ENCODE measurements around the gene BTG2.

The BTG2 gene

DNA sequence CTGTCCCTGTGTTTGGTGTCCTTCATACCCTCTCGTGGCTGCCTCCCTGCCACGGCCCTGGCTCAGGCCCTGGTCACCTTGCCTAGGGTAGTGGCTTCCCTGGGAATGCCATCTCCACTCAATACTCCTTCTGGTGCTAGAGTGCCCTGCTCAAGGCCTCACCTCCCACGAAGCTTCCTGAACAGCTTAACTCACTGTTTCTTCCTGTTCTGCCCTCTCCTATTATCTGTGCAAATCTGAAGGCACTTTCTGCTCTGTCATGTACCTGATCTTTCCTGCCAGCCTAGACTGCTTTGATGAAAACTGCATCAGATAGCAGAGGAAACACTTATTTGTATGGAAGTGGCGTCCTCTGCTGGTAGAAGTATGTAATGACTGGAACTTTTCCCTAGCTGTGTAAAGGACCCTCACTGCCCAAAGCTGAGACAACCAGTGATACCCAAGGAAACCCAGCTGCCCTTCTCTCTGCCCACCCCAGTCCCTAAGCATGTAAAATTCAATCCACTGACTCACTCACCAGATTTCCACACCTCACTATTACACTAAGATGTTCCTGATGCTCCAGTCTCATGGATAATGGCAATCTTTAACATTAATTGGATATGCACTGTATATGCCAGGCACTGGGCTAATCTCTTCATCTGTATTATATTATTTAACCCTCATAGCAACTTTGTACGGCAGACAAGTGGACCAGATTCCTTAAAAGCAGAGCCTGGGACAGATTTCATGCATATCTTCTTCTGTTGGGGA lies 36.2 kb upstream of the BTG2 start:
- Histone ChIP-seq H3K4me1 (ENCODE audit: control insufficient read depth in 2 of 2, insufficient read depth in 1 of 2, low read depth in 1 of 2, low read length in 2 of 2) (peaks cover 10 to 14% of the 10 kb centered on the region in 2 donors), H3K27me3 (ENCODE audit: control insufficient read depth in 3 of 3, insufficient read depth in 3 of 3, low read depth in 1 of 3, low read length in 3 of 3) (peaks cover 0 to 6% (median 0%) of the 10 kb centered on the region in 3 experiments), H3K18ac (ENCODE audit: low read length) (no peak overlapping the region), H3K9ac (ENCODE audit: low read depth, low read length, poor library complexity) (no peak overlapping the region), H4K91ac (ENCODE audit: low read depth, low read length, poor library complexity) (no peak overlapping the region), H3K23ac (ENCODE audit: low read depth, low read length, poor library complexity) (no peak overlapping the region), H3K27ac (replicated peaks; ENCODE audit: low read length) (no peak overlapping the region), H2AK5ac (ENCODE audit: low read depth, low read length) (no peak overlapping the region), H3K9me3 (replicated peaks in 1 of 2; ENCODE audit: control insufficient read depth in 2 of 2, insufficient read depth in 1 of 2, low read depth in 1 of 2, low read length in 2 of 2) (no peaks in the 10 kb centered on the region), H3K36me3 (replicated peaks in 1 of 2; ENCODE audit: control insufficient read depth in 2 of 2, insufficient read depth in 2 of 2, low read length in 2 of 2) (no peaks in the 10 kb centered on the region), H2BK15ac (ENCODE audit: low read length) (peak overlapping the region; percentile 5), H3K4ac (ENCODE audit: low read length) (no peak overlapping the region), H2BK5ac (ENCODE audit: low read length) (no peak overlapping the region), H3K4me2 (ENCODE audit: insufficient read depth, low read length, poor library complexity, severe bottlenecking) (no peak overlapping the region), H2BK12ac (ENCODE audit: low read length) (no peak overlapping the region), H2BK120ac (ENCODE audit: low read depth, low read length) (no peak overlapping the region), H4K8ac (ENCODE audit: low read depth, low read length) (no peak overlapping the region), H2AFZ (ENCODE audit: low read length) (peak overlapping the region; percentile 11), H3K4me3 (ENCODE audit: low read length in 2 of 2) (peak overlapping the region in 1 of 2 donors; percentile 49), H3K14ac (ENCODE audit: low read length) (no peak overlapping the region), H3K79me1 (ENCODE audit: low read depth, low read length) (no peaks in the 10 kb centered on the region)
- WGBS, 2 donors (ENCODE audit: extremely low coverage in 2 of 2, insufficient read length in 2 of 2, insufficient replicate concordance in 1 of 2), result no CpG with 5 or more reads among the region's 5 CpGs
- DNase-seq (ENCODE audit: low spot score), result peak; percentile 83

DNA sequence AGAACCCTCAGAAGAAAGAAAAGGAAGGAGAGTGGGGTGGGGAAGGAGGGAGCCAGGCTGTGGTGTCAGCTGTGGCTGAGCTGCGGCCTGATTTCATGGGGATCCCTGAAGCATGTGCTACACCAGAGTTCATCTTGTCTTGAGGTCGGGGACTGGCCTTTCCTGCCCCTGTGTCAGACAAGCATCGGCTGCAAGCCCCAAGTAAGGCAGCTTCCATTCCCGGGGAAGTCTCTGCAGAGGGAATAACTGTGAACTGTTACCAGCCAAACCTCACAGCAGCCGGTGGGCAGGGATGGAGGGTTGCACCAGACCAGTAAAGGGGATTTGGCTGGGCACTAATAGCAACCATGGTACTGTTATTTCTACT lies 35.7 kb upstream of the BTG2 start:
- Histone ChIP-seq H3K14ac (ENCODE audit: low read length) (no peak overlapping the region), H3K9ac (ENCODE audit: low read depth, low read length, poor library complexity) (no peak overlapping the region), H3K4me1 (ENCODE audit: control insufficient read depth in 2 of 2, insufficient read depth in 1 of 2, low read depth in 1 of 2, low read length in 2 of 2) (peaks cover 13 to 16% of the 10 kb centered on the region in 2 donors), H3K36me3 (replicated peaks in 1 of 2; ENCODE audit: control insufficient read depth in 2 of 2, insufficient read depth in 2 of 2, low read length in 2 of 2) (no peaks in the 10 kb centered on the region), H3K4ac (ENCODE audit: low read length) (no peak overlapping the region), H3K4me2 (ENCODE audit: insufficient read depth, low read length, poor library complexity, severe bottlenecking) (no peak overlapping the region), H2BK120ac (ENCODE audit: low read depth, low read length) (no peak overlapping the region), H4K91ac (ENCODE audit: low read depth, low read length, poor library complexity) (no peak overlapping the region), H3K27ac (replicated peaks; ENCODE audit: low read length) (no peak overlapping the region), H3K23ac (ENCODE audit: low read depth, low read length, poor library complexity) (no peak overlapping the region), H2AK5ac (ENCODE audit: low read depth, low read length) (no peak overlapping the region), H3K79me1 (ENCODE audit: low read depth, low read length) (no peaks in the 10 kb centered on the region), H2BK15ac (ENCODE audit: low read length) (peak overlapping the region; percentile 5), H4K8ac (ENCODE audit: low read depth, low read length) (no peak overlapping the region), H3K27me3 (ENCODE audit: control insufficient read depth in 3 of 3, insufficient read depth in 3 of 3, low read depth in 1 of 3, low read length in 3 of 3) (peaks cover 0 to 6% (median 0%) of the 10 kb centered on the region in 3 experiments), H3K18ac (ENCODE audit: low read length) (no peak overlapping the region), H3K4me3 (ENCODE audit: low read length in 2 of 2) (no peak overlapping the region), H2AFZ (ENCODE audit: low read length) (no peak overlapping the region), H2BK12ac (ENCODE audit: low read length) (no peak overlapping the region), H2BK5ac (ENCODE audit: low read length) (peak overlapping the region; percentile 16), H3K9me3 (replicated peaks in 1 of 2; ENCODE audit: control insufficient read depth in 2 of 2, insufficient read depth in 1 of 2, low read depth in 1 of 2, low read length in 2 of 2) (no peaks in the 10 kb centered on the region)
- DNase-seq (ENCODE audit: low spot score), result no peak
- WGBS, 2 donors (ENCODE audit: extremely low coverage in 2 of 2, insufficient read length in 2 of 2, insufficient replicate concordance in 1 of 2), result no CpG with 5 or more reads among the region's 5 CpGs

DNA sequence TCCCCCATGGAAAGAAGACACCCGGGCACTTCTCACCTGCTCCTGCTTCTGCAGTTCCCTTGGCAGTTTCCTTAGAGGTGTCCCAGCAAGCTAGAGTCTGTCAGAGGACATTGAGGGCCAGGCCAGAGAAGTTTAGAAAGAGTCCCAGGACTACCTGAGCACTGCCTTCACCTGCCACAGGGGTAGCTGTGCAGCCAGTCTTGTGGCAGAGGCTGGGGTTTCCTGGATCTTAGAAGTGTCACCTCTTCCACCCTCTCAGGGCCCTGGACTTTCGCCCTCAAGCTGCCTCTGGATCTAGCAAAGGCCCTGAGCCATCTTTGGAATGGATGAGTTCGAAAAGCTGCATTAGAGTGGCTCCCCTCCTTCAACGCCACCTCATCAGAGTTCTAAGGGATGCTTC lies 34.9 kb upstream of the BTG2 start:
- H3K27me3 ChIP-seq (ENCODE audit: control insufficient read depth in 3 of 3, insufficient read depth in 3 of 3, low read depth in 1 of 3, low read length in 3 of 3), result peaks cover 0 to 10% (median 0%) of the 10 kb centered on the region in 3 experiments
- DNase-seq (ENCODE audit: low spot score), result no peak

DNA sequence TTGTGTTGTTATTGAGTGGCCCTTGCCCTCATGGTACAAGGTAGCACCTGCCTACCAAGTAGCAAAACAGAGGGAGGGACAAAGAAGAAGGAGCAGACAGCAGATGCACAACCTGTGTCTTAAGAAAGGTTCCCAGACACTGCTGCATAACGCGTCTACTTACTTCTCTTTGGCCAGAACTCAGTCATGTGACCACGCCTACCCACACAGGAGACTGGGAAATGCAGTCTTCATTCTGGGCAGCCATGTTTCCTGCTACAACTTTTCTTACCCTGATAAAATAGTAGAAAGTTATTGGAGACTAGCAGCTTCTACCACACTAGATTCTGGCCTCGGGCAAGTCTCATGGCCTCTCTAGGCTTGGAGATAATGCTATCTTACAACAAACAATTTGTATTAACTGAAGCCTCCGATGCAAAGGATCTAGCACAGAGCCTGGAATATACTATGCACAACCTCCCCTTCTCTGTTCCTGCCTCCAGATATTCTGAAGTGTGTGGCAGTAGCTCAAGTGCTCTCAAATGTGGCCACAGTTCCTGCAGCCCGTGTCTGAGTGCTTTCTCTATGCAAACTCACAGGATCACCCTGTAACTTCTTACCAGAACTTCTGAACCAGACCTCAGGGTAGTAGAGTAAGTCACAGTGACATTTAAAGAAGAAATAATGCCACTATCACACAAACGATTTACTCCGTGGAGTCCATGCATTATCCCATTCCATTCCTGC lies 34.1 kb upstream of the BTG2 start:
- Histone ChIP-seq H3K14ac (ENCODE audit: low read length) (no peak overlapping the region), H3K27me3 (ENCODE audit: control insufficient read depth in 3 of 3, insufficient read depth in 3 of 3, low read depth in 1 of 3, low read length in 3 of 3) (peaks cover 0 to 14% (median 0%) of the 10 kb centered on the region in 3 experiments), H3K4me2 (ENCODE audit: insufficient read depth, low read length, poor library complexity, severe bottlenecking) (no peak overlapping the region), H3K9ac (ENCODE audit: low read depth, low read length, poor library complexity) (no peak overlapping the region), H3K23ac (ENCODE audit: low read depth, low read length, poor library complexity) (no peak overlapping the region), H3K4me3 (ENCODE audit: low read length in 2 of 2) (no peak overlapping the region), H3K36me3 (replicated peaks in 1 of 2; ENCODE audit: control insufficient read depth in 2 of 2, insufficient read depth in 2 of 2, low read length in 2 of 2) (no peaks in the 10 kb centered on the region), H3K79me1 (ENCODE audit: low read depth, low read length) (no peaks in the 10 kb centered on the region), H3K18ac (ENCODE audit: low read length) (no peak overlapping the region), H2BK5ac (ENCODE audit: low read length) (no peak overlapping the region), H3K4me1 (ENCODE audit: control insufficient read depth in 2 of 2, insufficient read depth in 1 of 2, low read depth in 1 of 2, low read length in 2 of 2) (peaks cover 13 to 20% of the 10 kb centered on the region in 2 donors), H2BK15ac (ENCODE audit: low read length) (no peak overlapping the region), H2BK12ac (ENCODE audit: low read length) (no peak overlapping the region), H4K91ac (ENCODE audit: low read depth, low read length, poor library complexity) (no peak overlapping the region), H3K9me3 (replicated peaks in 1 of 2; ENCODE audit: control insufficient read depth in 2 of 2, insufficient read depth in 1 of 2, low read depth in 1 of 2, low read length in 2 of 2) (no peaks in the 10 kb centered on the region), H2AFZ (ENCODE audit: low read length) (peak overlapping the region; percentile 80), H2BK120ac (ENCODE audit: low read depth, low read length) (no peak overlapping the region), H3K27ac (replicated peaks; ENCODE audit: low read length) (no peak overlapping the region), H3K4ac (ENCODE audit: low read length) (no peak overlapping the region), H2AK5ac (ENCODE audit: low read depth, low read length) (no peak overlapping the region), H4K8ac (ENCODE audit: low read depth, low read length) (no peak overlapping the region)
- WGBS, 2 donors (ENCODE audit: extremely low coverage in 2 of 2, insufficient read length in 2 of 2, insufficient replicate concordance in 1 of 2), result no CpG with 5 or more reads among the region's 8 CpGs
- no peak for DNase-seq (ENCODE audit: low spot score)

More for the DNA sequence above, 34.9 kb upstream of the BTG2 start:
- WGBS, 2 donors (ENCODE audit: extremely low coverage in 2 of 2, insufficient read length in 2 of 2, insufficient replicate concordance in 1 of 2), result no CpG with 5 or more reads among the region's 4 CpGs
- Histone ChIP-seq H3K18ac (ENCODE audit: low read length) (no peak overlapping the region), H3K9me3 (replicated peaks in 1 of 2; ENCODE audit: control insufficient read depth in 2 of 2, insufficient read depth in 1 of 2, low read depth in 1 of 2, low read length in 2 of 2) (no peaks in the 10 kb centered on the region), H2AFZ (ENCODE audit: low read length) (peak overlapping the region; percentile 80), H2BK12ac (ENCODE audit: low read length) (no peak overlapping the region), H2BK15ac (ENCODE audit: low read length) (peak overlapping the region; percentile 56), H3K27ac (replicated peaks; ENCODE audit: low read length) (no peak overlapping the region), H2BK5ac (ENCODE audit: low read length) (no peak overlapping the region), H3K36me3 (replicated peaks in 1 of 2; ENCODE audit: control insufficient read depth in 2 of 2, insufficient read depth in 2 of 2, low read length in 2 of 2) (no peaks in the 10 kb centered on the region), H3K4me1 (ENCODE audit: control insufficient read depth in 2 of 2, insufficient read depth in 1 of 2, low read depth in 1 of 2, low read length in 2 of 2) (peaks cover 13 to 20% of the 10 kb centered on the region in 2 donors), H2BK120ac (ENCODE audit: low read depth, low read length) (no peak overlapping the region), H3K9ac (ENCODE audit: low read depth, low read length, poor library complexity) (no peak overlapping the region), H3K4me3 (ENCODE audit: low read length in 2 of 2) (no peak overlapping the region), H3K79me1 (ENCODE audit: low read depth, low read length) (no peaks in the 10 kb centered on the region), H3K23ac (ENCODE audit: low read depth, low read length, poor library complexity) (no peak overlapping the region), H3K4me2 (ENCODE audit: insufficient read depth, low read length, poor library complexity, severe bottlenecking) (no peak overlapping the region), H4K91ac (ENCODE audit: low read depth, low read length, poor library complexity) (no peak overlapping the region), H4K8ac (ENCODE audit: low read depth, low read length) (no peak overlapping the region), H3K4ac (ENCODE audit: low read length) (no peak overlapping the region), H3K14ac (ENCODE audit: low read length) (no peak overlapping the region), H2AK5ac (ENCODE audit: low read depth, low read length) (no peak overlapping the region)

Measured in neuronal stem cell (in vitro differentiated cells).